Fibroblast of skin of abdomen (primary cell): ENCODE measurements around the gene SH3GL3.

Experiments used
- DNase-seq: peaks from one replicate; pipeline ENCODE4 v3.0.0-alpha.2; 2013

The SH3GL3 gene

DNA sequence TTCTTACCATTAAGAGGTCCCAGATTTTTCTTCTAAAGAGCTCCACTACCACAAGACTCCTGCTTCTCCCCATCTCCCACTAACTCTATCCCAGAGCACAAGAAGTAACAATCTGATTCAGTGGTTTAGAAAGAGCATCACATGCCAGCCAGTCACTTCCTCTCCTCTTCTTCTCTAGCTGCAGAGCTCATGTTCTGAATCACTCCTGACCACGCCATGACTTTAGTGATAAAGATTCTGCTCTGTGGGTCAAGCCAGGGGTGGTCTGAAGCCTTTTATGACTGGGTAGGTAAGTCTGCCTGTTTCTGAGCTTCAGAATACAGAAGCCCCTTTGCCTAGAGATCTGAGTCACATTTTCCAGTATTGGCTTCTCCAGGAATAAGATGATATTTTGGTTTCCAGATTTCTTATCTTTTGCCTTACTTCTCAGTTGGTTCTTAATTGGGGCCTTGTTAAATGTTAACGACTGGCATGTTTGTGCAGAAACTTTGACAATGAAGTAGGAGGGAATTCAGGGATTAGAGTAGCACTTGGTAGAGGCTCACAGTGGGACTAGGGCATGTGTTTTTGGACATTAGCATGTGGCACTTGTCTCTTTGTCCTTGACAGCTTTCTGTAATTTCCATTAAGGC is 179.1 kb downstream of the SH3GL3 start:
- DNase-seq = peak; percentile 38

DNA sequence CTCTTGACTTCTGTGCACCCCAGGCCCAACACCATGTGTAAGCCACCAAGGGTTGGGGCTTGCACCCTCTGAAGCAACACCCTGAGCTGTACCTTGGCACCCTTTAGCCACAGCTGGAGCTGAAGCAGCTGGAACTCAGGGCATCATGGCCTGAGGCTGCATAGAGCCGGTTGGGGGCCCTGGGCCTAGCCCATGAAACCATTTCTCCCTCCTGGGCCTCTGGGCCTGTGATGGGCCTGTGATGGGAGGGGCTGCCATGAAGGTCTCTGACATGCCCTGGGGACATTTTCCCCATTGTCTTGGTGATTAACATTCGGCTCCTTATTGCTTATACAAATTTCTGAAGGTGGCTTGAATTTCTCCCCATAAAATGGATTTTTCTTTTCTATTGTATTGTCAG is 184.4 kb downstream of the SH3GL3 start:
- no peak for DNase-seq

DNA sequence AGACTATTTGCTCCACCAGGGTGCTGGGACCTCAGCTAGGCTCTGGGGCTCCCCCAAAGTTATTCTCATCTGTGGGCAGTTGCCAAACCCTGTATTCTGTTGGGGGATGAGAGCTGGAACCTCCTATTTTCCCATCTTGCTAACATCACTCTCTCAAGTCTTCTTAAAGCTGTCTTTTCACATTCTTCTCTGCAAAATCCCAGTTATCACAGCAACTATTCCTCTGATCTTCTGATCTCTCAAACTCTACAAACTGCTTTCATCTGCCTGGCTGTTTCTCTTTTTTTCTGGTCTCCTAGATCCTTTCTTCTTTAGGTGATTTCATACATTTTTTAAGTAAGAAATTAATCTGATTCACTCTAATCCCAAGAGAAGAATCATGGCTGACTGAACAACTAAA is 196.1 kb downstream of the SH3GL3 start:
- DNase-seq = no peak

DNA sequence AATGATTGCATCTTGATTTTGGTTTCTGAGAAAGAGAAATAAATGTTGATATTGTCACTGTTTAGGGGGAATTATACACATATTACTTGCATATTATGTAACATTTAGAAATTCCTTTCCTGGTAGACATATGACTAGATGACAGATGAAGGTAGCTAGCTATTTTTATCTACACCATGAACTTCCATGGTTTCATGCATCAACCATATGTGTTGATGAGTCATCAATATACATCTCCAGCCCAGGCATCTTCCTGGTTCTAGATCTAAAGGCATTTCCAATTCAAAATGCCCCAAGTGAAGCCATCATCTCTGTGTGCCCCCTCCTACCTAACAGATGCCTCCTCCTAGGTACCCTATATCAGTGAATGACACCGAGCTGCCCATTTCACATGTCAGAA is 197.3 kb downstream of the SH3GL3 start:
- DNase-seq = peak; percentile 13

DNA sequence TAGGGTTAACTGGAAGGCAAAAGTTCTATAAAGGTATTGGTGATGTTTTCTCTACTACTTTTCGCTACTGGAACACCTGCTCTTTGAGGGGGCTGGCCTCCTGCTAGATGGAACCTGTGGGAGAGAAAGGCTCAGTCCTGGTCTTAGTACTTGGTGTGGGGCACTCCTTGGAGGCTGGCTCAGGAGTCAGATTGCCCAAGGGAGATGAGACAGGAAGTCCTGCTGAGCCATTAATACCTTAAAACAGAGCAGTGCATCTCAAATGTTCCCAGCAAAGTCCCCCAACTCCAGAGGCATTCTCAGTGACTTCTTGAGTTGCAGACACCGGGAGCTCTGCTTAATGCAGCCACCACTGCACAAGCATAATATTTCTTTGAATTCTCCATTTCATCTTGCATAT is 203.7 kb downstream of the SH3GL3 start:
- no peak for DNase-seq

DNA sequence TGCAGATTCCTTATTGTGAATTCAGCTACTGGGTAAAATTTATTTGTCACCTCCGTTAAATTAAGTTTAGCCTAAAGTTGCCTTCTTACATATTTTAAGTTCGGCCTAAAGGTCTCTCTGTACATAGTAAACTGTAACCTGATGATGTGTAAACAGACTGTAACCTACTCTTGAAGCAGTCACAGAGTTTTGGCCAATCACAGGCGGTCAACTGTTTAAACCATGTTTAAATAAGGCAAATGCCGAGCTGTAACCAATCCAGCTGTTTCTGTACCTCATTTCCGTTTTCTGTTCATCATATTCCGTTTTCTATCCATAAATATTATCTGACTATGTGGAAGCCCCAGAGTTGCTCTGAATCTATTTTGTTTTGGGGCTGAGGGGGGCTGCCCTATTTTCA is 204.4 kb downstream of the SH3GL3 start:
- DNase-seq = no peak

DNA sequence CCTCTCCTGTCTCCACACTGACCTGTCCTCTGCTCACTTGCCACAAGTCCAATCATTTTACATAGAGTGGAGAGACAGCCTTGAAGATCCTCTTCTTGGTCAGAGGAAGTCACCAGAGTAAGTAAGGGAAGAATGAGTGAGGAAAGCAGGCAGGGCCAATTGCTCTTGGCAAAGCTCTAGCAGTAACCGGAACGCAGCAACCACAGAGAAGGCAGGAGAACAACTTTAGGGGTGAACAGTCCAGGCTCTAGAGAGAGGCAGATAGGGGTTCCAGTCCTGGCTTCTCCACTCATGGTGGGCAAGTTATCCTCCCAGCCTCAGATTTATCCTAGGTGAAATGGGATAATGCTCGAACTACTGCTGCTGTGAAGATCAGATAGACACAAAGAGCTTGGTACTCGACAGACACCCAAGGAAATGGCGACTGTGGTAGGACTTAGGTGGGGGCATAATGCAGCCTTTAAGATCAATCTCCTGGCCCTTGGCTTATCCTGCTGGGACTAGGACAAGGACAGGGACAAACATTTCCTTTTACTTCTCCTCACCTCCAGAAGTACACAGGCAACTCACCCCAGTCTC is 205.6 kb downstream of the SH3GL3 start:
- DNase-seq = no peak

DNA sequence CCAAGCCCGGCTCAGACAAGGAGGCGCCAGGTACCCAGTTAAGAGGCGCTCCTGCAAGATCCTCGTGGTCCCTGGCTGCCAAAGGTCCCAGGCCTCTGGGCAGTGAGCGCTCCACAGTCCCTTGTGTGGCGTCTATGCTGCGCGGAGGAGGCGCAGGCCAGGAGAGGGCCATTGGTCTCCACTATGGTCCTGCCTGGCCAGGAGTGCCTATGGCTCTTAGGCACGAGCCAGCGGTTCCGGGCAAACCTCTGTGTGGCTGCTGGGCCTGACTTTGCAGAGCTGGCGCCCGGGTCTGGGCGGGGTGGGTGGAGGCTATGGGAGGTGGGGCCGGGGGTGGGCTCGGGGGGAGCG is 206.1 kb downstream of the SH3GL3 start:
- DNase-seq = no peak

DNA sequence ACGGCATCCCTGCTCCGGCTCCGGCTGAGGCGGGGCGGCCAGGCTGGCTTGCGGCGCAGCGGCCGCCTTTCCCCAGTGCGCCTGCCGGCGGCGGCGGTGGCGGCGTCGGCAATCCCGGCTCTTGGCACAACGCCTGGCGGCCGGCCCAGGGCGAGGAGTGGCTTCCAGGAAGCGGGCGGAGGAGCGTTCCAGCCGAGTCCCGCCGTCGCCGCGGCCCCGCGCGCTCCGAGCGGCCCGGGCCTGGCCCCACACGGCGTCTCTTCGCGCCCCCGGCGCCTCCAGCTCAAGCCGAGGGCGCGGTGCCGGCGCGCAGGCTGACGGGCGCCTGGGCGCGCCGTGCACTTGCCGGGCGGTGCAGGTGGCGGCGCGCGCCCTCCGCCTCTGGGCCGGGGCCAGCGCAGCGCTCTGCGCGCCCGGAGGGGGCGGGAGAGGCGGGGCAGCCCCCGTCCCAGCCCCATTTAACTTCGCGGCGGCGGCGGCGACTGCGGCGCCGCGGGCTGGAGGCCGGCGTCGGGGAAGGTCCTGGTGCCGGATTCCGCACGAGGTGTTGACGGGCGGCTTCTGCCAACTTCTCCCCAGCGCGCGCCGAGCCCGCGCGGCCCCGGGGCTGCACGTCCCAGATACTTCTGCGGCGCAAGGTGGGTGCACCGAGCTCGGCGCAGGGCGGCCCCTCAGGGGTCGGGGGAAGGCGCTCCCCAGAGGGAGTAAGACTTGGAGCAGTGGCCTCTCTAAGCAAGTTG is 206.7 kb downstream of the SH3GL3 start, which contains the start of gene ADAMTSL3:
Gene ADAMTSL3 (plus strand): TSS at position 485 of the 740 bp plus-strand sequence. CDS start 1,639 bp downstream, outside the sequence.
- peak; percentile 52 for DNase-seq

DNA sequence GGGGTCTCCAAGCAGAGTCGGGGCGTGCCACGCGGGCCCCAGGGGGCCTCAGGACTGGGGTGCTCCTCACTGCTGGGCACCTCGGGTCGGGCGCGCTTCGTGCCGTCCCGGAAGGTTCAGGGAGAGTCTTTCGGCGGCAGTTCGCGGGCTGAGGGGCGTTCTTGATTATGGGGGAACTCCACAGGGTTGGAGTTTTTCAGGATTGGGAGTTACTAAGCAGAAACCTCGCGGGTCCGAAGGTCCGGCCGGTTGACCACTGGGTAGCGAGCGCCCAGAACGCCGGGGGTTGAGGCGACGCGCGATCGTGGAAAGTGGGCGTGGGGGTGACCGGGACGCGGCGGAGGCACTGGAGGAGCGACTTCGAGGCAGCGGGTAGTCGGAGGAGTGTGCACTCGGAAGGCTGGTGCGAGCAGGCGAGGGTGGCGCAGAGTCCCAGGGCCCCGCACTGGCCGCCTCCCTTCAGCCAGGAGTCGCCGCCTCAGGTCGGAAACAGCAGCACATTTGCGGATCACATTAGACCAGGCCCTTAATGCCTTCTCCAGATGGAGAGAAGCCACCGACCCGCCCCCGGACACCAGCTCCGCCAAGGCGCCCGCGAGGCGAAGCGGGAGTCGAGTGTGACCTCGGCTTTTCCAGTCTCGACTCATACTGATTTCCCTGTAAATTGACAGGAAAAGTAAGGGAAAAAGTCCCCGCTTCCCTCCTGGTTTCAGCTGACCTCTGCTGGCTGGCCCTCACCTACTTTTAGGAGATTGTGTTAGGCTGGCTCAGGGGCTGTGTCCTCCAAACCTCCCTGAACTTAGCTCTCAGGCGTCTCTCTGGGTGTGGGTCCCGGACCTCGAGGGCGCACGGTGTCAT is 207.5 kb downstream of the SH3GL3 start:
- no peak for DNase-seq

DNA sequence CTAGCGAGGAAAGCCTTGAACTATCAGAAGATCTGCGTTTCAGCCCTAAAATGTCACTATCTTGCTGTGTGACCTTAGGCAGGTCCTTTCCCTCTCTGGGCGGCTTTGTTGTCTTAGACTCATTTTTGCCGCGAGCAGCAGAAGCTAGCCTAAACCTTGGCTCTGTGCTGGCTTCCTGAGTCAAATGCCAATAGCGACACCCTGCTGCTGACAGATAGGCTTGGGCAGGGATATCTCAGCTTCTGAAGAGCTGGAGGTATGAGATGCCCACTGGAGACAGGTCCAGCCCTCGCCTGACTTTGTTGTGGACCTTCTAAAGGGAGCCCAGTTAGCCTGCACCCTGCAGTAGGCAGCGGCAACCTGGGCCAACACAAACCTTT is 208.1 kb downstream of the SH3GL3 start:
- no peak for DNase-seq

DNA sequence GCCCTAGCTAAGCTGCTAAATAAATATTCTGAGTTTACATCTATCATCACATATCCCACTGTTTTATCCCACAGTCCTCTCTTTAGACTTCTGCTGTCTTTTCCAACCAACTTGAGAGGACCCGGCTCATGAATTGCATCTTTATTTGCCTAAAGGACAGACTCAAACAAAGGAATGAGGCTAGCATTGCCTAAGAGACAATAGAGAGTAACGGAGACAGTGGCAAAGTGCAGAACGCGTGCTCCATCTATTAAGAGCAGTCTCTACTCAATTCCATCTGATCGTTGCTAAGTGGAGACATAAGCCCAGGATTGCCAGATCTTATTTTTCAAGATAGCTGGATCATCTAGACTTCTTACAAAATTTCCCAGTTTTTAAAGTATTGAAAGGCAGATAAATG is 209.1 kb downstream of the SH3GL3 start:
- DNase-seq = no peak

DNA sequence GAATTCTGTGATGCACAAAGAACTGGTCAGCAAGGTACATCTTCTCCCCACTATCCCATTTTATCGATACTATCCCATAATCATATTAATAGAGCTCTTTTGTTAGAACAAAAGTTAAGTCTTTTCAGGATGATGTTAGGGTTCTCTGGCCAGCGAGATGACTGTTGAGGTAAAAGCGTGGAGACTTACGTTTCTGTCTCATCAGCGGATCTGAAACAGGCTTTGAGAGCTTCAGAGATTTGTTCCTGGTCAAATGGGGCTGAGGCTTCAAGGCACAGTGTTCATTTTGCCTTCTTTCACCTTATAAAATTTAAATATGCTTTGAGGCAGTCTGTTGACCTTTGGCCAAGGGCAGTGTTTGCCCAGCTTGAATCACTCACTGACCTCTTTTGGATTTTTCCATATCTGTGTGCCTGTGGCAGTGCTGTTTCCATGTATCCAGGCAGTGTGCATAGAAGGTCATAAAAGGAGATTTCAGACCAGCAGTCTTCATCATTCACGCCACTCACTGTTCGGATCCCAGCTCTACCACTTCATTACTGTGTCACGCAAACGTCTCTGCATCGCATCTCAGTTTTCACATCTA is 209.9 kb downstream of the SH3GL3 start:
- DNase-seq = no peak

DNA sequence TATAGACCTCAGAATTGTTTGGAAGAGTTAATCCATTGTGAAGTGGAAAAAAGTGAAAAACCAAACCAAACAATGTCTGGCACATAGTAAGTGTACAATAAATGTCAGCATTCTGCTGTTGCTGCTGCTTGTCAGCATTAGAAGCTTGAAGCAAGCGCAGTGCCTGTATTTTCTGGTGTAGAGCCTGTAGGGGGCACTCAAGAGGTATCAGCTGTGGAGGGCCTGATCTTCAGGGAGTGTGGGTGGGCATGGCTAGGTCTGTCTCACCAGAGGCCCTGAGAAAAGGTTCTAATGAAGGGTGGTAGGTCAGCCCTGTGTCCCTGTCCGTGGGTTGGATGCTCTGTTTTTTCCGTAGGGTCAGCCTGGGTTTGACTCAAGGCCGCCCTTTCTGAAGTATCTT is 210.4 kb downstream of the SH3GL3 start:
- DNase-seq = no peak

DNA sequence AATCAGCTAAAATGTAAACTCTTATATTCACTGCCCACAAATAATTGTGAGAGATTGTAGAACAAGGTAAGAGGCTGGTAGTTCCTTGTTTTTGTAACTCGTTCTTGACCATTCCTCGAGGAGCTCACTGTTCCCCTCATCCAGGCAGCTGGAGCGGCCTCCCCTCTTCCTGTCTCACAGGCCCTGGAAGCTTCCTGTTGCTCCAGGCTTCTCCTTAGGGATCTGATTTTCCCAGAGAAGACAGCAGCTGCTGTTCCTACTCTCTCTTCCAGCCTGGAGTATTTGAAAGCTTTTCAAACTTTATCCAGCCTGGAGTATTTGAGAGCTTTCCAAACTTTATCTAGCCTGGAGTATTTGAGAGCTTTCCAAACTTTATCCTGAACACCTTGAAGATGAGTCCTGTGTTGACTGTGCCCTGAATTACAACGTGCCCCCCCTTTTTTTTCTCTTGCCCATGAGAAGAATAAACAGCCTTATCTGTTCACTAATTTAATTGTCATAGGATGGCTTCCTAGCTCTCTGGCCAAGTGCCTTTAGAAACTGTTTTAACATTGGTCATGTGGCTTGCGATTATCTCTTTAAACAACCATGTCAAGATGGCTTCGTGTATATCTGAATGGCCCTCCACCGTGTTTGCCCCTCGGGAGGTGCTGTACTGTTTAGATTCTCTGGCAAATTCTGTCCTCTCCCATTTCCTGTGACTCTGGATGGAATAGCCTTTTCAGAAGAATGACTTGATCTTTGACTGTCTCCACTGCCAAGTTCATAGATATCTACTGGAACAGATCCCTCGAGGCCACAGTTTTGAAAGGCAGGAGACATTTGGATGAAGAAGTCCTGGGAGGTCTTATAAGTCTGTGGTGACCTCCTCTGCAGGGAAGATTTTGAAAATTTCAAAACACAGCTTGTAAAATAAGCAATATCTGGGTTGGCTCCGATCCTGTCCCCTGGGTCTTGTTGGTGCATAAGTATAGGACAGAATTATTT is 211.6 kb downstream of the SH3GL3 start:
- DNase-seq = no peak

DNA sequence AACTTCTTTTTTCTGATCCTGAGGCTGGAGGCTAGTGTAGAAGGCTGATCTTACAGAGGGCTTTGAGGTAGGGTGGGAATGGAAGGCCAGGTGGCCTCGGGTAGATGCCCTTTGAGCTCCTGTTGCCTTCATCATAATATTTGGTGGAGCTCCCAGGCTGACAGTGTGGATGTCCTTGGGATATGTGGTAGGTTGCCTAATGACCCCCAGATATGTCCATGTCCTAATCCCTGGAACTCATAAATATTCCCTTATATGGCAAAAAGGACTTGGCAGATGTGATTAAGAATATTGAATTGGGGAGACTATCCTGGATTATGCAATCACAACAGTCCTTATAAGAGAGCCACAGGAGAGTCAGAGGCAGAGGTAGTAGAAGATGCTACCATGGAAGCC is 212.3 kb downstream of the SH3GL3 start:
- no peak for DNase-seq

DNA sequence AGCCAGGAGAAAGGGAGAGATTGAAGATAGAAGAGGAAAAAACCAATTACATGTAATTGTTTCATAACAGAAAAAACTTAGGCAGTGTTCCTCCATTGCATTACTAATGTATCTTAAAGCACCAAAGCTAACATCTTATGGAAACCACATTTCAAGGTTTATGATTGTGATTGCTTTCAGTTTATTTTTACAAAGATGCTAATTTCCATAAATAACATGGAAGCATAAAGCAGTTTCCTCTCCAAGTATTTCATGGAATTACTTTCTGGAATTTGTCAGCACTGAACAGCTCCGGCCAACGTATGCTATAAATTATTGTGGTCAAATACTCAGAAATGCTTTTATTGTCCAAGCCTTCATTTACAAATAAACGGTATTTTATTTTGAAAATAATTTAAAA is 218.3 kb downstream of the SH3GL3 start:
- DNase-seq = no peak
